Loucy (cell line): ENCODE measurements around the gene SHOC2.

ENCODE experiments used
- CTCF ChIP-seq: fragments of 200-600 bp; sonication (generic); conservative IDR thresholded peaks from 2 replicates; pipeline ENCODE4 v1.5.1; 2014; ENCODE audit warnings: mild to moderate bottlenecking, antibody characterized with exemption, low read length
- EZH2phosphoT487 ChIP-seq: fragments of 200-600 bp; IDR thresholded peaks from 2 replicates; pipeline ENCODE4 v1.6.1; 2018; ENCODE audit warnings: antibody characterized with exemption, mild to moderate bottlenecking, moderate library complexity, borderline replicate concordance

- TF ChIP-seq CTCF (no peak), EZH2phosphoT487 (no peak)
These were observed 75.9 kb downstream of the SHOC2 start for GRCh38 chr10:110995301-110995700.
